HEK293 (cell line): ENCODE data around the gene VTN.

Experiments used
- GLI4 ChIP-seq: fragments of 450-650 bp; formaldehyde crosslinking; IDR thresholded peaks from 2 replicates; pipeline ENCODE4 v1.5.1; 2016; ENCODE audit warnings: missing biosample characterization, missing genetic modification characterization
- HOXA7 ChIP-seq: sonication (generic); formaldehyde crosslinking; IDR thresholded peaks from 2 replicates; pipeline ENCODE4 v1.8.1; 2022; ENCODE audit warnings: missing genetic modification reagents, borderline replicate concordance
- HOXC10 ChIP-seq: sonication (generic); formaldehyde crosslinking; IDR thresholded peaks from 2 replicates; pipeline ENCODE4 v1.8.1; 2023; ENCODE audit warnings: mild to moderate bottlenecking, missing genetic modification reagents
- KLF1 ChIP-seq: fragments of 450-650 bp; formaldehyde crosslinking; IDR thresholded peaks from 2 replicates; pipeline ENCODE4 v1.5.1; 2016; ENCODE audit warnings: missing biosample characterization, missing genetic modification characterization
- KLF7 ChIP-seq: fragments of 450-650 bp; formaldehyde crosslinking; IDR thresholded peaks from 2 replicates; pipeline ENCODE4 v1.5.1; 2016; ENCODE audit warnings: missing biosample characterization, missing genetic modification characterization, borderline replicate concordance
- PRDM1 ChIP-seq: fragments of 450-650 bp; formaldehyde crosslinking; IDR thresholded peaks from 2 replicates; pipeline ENCODE4; 2016; ENCODE audit warnings: missing biosample characterization, missing genetic modification characterization
- REPIN1 ChIP-seq: fragments of 450-650 bp; formaldehyde crosslinking; IDR thresholded peaks from 2 replicates; pipeline ENCODE4 v1.5.1; 2017; ENCODE audit warnings: missing biosample characterization, missing genetic modification characterization, low read depth
- ZBTB49 ChIP-seq: fragments of 450-650 bp; formaldehyde crosslinking; IDR thresholded peaks from 2 replicates; pipeline ENCODE4 v1.5.1; 2016; ENCODE audit warnings: missing biosample characterization, missing genetic modification characterization, low read depth
- ZNF114 ChIP-seq: fragments of 450-650 bp; formaldehyde crosslinking; IDR thresholded peaks from 2 replicates; pipeline ENCODE4 v1.5.0; 2017; ENCODE audit warnings: missing biosample characterization, missing genetic modification characterization
- ZNF274 ChIP-seq, 2 experiments: fragments of 200-500 bp in 1 of 2; fragments of 450-650 bp in 1 of 2; sonication (Bioruptor generic) in 1 of 2; formaldehyde crosslinking in 1 of 2; IDR thresholded peaks; 2 replicates each; pipeline versions ENCODE4 v1.5.1 to v1.6.1; 2014 to 2016; ENCODE audit warnings: borderline replicate concordance in 1 of 2, inconsistent platforms in 1 of 2, low read length in 1 of 2, missing biosample characterization in 1 of 2, missing genetic modification characterization in 1 of 2
- ZNF391 ChIP-seq: fragments of 450-650 bp; formaldehyde crosslinking; IDR thresholded peaks from 2 replicates; pipeline ENCODE4 v1.5.1; 2016; ENCODE audit warnings: low read depth, missing biosample characterization, missing genetic modification characterization, borderline replicate concordance
- ZNF404 ChIP-seq: fragments of 450-650 bp; formaldehyde crosslinking; IDR thresholded peaks from 2 replicates; pipeline ENCODE4 v1.5.1; 2017; ENCODE audit warnings: missing biosample characterization, missing genetic modification characterization
- ZNF416 ChIP-seq: fragments of 450-650 bp; formaldehyde crosslinking; IDR thresholded peaks from 2 replicates; pipeline ENCODE4 v1.5.1; 2016; ENCODE audit warnings: missing biosample characterization, missing genetic modification characterization
- ZNF529 ChIP-seq: fragments of 450-650 bp; formaldehyde crosslinking; IDR thresholded peaks from 2 replicates; pipeline ENCODE4 v1.5.1; 2017; ENCODE audit warnings: missing genetic modification characterization, missing biosample characterization; ENCODE audit not compliant: insufficient replicate concordance
- ZNF548 ChIP-seq: fragments of 450-650 bp; formaldehyde crosslinking; IDR thresholded peaks from 2 replicates; pipeline ENCODE4 v1.5.1; 2016; ENCODE audit warnings: missing biosample characterization, missing genetic modification characterization
- ZNF555 ChIP-seq: fragments of 450-650 bp; formaldehyde crosslinking; conservative IDR thresholded peaks from 2 replicates; pipeline ENCODE4 v1.5.1; 2017; ENCODE audit warnings: missing biosample characterization, mild to moderate bottlenecking, missing genetic modification characterization, inconsistent platforms
- ZNF558 ChIP-seq: fragments of 450-650 bp; formaldehyde crosslinking; IDR thresholded peaks from 2 replicates; pipeline ENCODE4 v1.5.1; 2016; ENCODE audit warnings: missing biosample characterization, missing genetic modification characterization
- ZNF610 ChIP-seq: fragments of 450-650 bp; formaldehyde crosslinking; IDR thresholded peaks from 2 replicates; pipeline ENCODE4 v1.5.1; 2016; ENCODE audit warnings: missing biosample characterization, missing genetic modification characterization, borderline replicate concordance
- ZNF785 ChIP-seq: fragments of 450-650 bp; formaldehyde crosslinking; IDR thresholded peaks from 2 replicates; pipeline ENCODE4 v1.5.1; 2016; ENCODE audit warnings: missing biosample characterization, missing genetic modification characterization
- ZNF791 ChIP-seq: fragments of 450-650 bp; formaldehyde crosslinking; IDR thresholded peaks from 2 replicates; pipeline ENCODE4 v1.5.1; 2016; ENCODE audit warnings: missing biosample characterization, missing genetic modification characterization
- TF ChIP-seq, protein P1 (sequence below): fragments of 450-650 bp; formaldehyde crosslinking; IDR thresholded peaks from 2 replicates; pipeline ENCODE4 v1.5.1; 2016; ENCODE audit warnings: missing biosample characterization, missing genetic modification characterization
- TF ChIP-seq, protein P2 (sequence below): fragments of 450-650 bp; formaldehyde crosslinking; IDR thresholded peaks from 2 replicates; pipeline ENCODE4 v1.5.1; 2017; ENCODE audit warnings: missing biosample characterization, missing genetic modification characterization
- TF ChIP-seq, protein P3 (sequence below): fragments of 450-650 bp; formaldehyde crosslinking; IDR thresholded peaks from 2 replicates; pipeline ENCODE4 v1.5.1; 2016; ENCODE audit warnings: missing biosample characterization, missing genetic modification characterization
- TF ChIP-seq, protein P4 (sequence below): fragments of 450-650 bp; formaldehyde crosslinking; IDR thresholded peaks from 2 replicates; pipeline ENCODE4 v1.5.1; 2016; ENCODE audit warnings: missing biosample characterization, missing genetic modification characterization, borderline replicate concordance
- TF ChIP-seq, protein P5 (sequence below): fragments of 450-650 bp; formaldehyde crosslinking; optimal IDR thresholded peaks from 2 replicates; pipeline ENCODE3; 2016; ENCODE audit warnings: missing biosample characterization, mild to moderate bottlenecking, missing genetic modification characterization

The VTN gene

GRCh38 chr17:28335959-28336871 lies 33.9 kb downstream of the VTN start (continued):
- TF ChIP-seq, protein P1, sequence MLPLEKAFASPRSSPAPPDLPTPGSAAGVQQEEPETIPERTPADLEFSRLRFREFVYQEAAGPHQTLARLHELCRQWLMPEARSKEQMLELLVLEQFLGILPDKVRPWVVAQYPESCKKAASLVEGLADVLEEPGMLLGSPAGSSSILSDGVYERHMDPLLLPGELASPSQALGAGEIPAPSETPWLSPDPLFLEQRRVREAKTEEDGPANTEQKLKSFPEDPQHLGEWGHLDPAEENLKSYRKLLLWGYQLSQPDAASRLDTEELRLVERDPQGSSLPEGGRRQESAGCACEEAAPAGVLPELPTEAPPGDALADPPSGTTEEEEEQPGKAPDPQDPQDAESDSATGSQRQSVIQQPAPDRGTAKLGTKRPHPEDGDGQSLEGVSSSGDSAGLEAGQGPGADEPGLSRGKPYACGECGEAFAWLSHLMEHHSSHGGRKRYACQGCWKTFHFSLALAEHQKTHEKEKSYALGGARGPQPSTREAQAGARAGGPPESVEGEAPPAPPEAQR (tag by site-specific recombination): no peak
- no peak for TF ChIP-seq ZNF404 (tag by site-specific recombination)
- TF ChIP-seq, protein P2, sequence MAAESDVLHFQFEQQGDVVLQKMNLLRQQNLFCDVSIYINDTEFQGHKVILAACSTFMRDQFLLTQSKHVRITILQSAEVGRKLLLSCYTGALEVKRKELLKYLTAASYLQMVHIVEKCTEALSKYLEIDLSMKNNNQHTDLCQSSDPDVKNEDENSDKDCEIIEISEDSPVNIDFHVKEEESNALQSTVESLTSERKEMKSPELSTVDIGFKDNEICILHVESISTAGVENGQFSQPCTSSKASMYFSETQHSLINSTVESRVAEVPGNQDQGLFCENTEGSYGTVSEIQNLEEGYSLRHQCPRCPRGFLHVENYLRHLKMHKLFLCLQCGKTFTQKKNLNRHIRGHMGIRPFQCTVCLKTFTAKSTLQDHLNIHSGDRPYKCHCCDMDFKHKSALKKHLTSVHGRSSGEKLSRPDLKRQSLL (tag by site-specific recombination): no peak
- TF ChIP-seq KLF1 (tag by site-specific recombination): peak; percentile 95
- no peak for TF ChIP-seq ZNF610 (tag by site-specific recombination)
- no peak for TF ChIP-seq ZNF114 (tag by site-specific recombination)
- TF ChIP-seq GLI4: 0 out of 2 replicates have a peak, but pooled peaks have one; percentile 21
- TF ChIP-seq REPIN1 (tag by site-specific recombination): no peak
- no peak for TF ChIP-seq ZNF529
- TF ChIP-seq ZNF791 (tag by site-specific recombination): no peak
- TF ChIP-seq HOXA7 (CRISPR knock-in tag): no peak
- TF ChIP-seq ZNF391 (tag by site-specific recombination): no peak
- TF ChIP-seq HOXC10 (CRISPR knock-in tag): no peak
- peak; percentile 23; the same call in 1 of the 2 replicates for TF ChIP-seq ZNF558 (tag by site-specific recombination)
- peak; percentile 88 for TF ChIP-seq PRDM1 (tag by site-specific recombination)
- TF ChIP-seq ZBTB49 (tag by site-specific recombination): no peak
- TF ChIP-seq, protein P3, sequence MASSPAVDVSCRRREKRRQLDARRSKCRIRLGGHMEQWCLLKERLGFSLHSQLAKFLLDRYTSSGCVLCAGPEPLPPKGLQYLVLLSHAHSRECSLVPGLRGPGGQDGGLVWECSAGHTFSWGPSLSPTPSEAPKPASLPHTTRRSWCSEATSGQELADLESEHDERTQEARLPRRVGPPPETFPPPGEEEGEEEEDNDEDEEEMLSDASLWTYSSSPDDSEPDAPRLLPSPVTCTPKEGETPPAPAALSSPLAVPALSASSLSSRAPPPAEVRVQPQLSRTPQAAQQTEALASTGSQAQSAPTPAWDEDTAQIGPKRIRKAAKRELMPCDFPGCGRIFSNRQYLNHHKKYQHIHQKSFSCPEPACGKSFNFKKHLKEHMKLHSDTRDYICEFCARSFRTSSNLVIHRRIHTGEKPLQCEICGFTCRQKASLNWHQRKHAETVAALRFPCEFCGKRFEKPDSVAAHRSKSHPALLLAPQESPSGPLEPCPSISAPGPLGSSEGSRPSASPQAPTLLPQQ: no peak
- TF ChIP-seq, protein P4, sequence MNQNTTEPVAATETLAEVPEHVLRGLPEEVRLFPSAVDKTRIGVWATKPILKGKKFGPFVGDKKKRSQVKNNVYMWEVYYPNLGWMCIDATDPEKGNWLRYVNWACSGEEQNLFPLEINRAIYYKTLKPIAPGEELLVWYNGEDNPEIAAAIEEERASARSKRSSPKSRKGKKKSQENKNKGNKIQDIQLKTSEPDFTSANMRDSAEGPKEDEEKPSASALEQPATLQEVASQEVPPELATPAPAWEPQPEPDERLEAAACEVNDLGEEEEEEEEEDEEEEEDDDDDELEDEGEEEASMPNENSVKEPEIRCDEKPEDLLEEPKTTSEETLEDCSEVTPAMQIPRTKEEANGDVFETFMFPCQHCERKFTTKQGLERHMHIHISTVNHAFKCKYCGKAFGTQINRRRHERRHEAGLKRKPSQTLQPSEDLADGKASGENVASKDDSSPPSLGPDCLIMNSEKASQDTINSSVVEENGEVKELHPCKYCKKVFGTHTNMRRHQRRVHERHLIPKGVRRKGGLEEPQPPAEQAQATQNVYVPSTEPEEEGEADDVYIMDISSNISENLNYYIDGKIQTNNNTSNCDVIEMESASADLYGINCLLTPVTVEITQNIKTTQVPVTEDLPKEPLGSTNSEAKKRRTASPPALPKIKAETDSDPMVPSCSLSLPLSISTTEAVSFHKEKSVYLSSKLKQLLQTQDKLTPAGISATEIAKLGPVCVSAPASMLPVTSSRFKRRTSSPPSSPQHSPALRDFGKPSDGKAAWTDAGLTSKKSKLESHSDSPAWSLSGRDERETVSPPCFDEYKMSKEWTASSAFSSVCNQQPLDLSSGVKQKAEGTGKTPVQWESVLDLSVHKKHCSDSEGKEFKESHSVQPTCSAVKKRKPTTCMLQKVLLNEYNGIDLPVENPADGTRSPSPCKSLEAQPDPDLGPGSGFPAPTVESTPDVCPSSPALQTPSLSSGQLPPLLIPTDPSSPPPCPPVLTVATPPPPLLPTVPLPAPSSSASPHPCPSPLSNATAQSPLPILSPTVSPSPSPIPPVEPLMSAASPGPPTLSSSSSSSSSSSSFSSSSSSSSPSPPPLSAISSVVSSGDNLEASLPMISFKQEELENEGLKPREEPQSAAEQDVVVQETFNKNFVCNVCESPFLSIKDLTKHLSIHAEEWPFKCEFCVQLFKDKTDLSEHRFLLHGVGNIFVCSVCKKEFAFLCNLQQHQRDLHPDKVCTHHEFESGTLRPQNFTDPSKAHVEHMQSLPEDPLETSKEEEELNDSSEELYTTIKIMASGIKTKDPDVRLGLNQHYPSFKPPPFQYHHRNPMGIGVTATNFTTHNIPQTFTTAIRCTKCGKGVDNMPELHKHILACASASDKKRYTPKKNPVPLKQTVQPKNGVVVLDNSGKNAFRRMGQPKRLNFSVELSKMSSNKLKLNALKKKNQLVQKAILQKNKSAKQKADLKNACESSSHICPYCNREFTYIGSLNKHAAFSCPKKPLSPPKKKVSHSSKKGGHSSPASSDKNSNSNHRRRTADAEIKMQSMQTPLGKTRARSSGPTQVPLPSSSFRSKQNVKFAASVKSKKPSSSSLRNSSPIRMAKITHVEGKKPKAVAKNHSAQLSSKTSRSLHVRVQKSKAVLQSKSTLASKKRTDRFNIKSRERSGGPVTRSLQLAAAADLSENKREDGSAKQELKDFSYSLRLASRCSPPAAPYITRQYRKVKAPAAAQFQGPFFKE (tag by site-specific recombination): no peak
- TF ChIP-seq, protein P5, sequence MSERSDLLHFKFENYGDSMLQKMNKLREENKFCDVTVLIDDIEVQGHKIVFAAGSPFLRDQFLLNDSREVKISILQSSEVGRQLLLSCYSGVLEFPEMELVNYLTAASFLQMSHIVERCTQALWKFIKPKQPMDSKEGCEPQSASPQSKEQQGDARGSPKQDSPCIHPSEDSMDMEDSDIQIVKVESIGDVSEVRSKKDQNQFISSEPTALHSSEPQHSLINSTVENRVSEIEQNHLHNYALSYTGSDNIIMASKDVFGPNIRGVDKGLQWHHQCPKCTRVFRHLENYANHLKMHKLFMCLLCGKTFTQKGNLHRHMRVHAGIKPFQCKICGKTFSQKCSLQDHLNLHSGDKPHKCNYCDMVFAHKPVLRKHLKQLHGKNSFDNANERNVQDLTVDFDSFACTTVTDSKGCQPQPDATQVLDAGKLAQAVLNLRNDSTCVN (tag by site-specific recombination): no peak
- TF ChIP-seq ZNF785: no peak
- TF ChIP-seq KLF7 (tag by site-specific recombination): no peak
- no peak for TF ChIP-seq ZNF555 (tag by site-specific recombination)
- TF ChIP-seq ZNF274 (IDR thresholded peaks at IDR 0.05; ENCODE audit: low read length): no peak
- no peak for TF ChIP-seq ZNF274 (tag by site-specific recombination; IDR thresholded peaks at IDR 0.05; ENCODE audit: borderline replicate concordance)
- no peak for TF ChIP-seq ZNF548 (tag by site-specific recombination)
- TF ChIP-seq ZNF416 (tag by site-specific recombination): no peak
